HG03469 (cell line): ENCODE data around the gene PXDN.

ENCODE experiments used
- ATAC-seq: cut with Tn5 transposase; IDR thresholded peaks from one replicate; pipeline ENCODE4 v1.9.1; 2021; ENCODE audit warnings: mild to moderate bottlenecking, moderate library complexity, moderate number of reproducible peaks; ENCODE audit not compliant: unreplicated experiment

PXDN gene

DNA sequence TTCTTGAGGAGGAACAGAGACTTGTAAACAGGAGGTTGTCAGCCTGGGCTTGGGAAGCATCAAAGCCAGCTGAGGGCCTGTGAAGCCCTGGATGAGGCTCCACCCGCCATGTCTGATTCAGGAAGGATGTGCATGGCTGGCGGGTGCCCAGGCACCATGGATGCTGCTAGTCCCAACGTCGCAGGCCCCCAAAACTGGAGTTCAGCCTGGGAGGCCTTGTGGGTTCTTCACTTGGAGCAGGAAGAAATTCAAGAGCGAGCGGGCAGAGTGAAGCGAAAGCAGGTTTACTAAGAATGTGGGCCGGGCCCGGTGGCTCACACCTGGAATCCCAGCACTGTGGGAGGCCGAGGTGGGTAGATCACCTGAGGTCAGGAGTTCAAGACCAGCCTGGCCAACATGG lies 12.1 kb upstream of the PXDN start:
- no peak for ATAC-seq

DNA sequence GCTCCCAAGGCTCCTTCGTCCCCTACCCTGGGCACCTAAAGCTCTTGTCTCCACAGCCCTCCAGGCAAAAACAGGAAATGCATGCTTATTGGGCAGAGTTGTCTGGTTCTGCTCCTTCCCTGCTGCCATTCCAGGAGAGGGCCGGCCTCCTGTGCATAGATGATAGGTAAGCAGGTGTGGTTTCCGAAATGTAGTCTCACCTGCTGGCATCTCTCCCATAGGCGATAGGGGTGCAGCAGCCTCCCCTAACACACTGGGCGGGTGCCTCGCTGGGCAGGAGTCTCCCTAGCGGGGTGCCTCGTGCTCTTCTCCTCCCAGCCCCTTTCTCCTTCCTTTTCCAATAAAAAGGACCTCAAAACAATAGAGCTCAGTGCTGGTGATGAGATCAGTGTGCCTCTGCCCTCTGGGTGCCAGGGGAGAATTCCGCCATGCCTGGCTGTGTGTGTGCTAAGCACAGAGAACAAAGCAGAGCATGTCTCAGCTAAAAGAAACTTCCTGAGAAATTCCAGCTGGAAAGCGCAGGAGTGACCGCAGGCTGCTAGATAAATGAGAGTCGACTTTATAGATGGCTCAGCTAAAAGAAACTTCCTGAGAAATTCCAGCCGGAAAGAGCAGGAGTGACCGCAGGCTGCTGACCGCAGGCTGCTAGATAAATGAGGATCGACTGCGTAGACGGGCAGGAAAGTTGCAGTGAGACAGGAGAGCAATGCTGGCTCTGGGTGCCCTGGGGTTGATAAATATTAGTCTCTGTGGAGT lies 11.3 kb upstream of the PXDN start:
- ATAC-seq: no peak

DNA sequence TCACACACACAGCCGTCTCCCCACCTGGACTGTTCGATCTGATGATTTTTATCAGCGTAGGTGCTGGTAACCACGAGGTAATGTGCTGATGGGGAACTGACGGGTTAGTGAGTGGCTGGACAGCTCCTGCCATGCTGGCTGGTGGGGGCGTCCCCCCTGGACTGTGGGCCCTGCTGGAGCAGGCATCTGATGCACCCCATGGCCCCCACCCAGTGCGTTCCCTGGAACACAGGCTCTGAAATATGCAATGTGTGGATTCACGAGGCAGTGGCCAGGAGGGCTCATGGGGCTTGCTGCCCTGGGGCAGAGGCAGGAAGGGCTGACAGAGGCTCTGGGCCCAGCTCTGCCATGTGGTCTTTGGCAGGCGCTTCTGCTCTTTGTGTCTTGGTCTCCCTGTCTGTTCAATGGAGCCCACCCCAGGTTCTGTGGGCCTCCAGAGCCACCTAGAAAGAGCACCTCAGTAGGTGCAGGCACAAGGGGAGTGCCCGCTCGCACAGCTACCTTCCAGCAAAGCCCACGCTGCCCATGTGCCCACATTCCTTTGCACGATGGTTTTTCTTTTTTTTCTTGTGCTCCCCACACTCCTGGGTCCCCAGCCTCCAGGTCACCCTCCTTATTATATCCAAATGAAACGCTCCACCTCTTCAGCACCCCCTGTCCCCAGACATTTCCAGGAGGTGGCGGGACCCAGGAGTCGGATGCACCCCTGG lies 10.3 kb upstream of the PXDN start:
- no peak for ATAC-seq

DNA sequence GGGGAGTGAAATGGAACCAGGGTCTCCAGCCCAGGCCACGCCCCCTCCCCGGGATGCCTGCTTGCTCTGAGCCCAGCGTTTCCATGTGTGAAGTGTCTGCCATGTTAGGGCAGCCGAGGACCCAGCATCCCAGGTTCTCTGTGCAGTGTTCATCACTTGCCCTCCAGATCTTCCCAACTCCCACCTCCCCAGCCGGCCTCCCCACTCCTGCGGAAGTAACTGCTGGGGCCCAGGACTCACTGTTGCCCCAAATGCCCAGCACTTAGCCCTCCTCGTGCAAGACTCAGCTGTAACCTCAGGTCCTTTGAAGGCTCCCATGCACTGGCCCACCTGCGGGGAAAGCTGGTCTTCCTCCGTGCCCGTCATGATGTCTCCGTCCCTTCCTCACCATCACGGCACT lies 9.7 kb upstream of the PXDN start:
- ATAC-seq: no peak

DNA sequence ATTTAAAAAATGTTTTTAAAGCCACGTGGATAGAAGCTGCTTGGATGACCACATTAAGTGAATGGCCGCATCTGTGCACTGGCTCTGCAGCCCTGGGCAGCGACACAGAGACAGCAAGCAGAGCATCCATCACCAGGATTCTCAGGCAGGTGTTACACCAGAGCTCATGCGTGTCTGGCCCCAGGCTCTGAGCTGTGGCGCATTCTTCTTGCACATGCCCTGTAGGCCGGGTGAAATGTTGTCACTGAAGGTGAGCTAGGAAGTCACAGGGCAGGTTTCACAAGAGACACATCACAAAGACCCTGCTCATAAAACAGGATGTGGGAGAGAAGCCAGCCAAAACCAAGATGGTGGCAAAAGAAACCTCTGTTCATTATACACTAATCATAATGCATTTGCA lies 8.4 kb upstream of the PXDN start:
- no peak for ATAC-seq

DNA sequence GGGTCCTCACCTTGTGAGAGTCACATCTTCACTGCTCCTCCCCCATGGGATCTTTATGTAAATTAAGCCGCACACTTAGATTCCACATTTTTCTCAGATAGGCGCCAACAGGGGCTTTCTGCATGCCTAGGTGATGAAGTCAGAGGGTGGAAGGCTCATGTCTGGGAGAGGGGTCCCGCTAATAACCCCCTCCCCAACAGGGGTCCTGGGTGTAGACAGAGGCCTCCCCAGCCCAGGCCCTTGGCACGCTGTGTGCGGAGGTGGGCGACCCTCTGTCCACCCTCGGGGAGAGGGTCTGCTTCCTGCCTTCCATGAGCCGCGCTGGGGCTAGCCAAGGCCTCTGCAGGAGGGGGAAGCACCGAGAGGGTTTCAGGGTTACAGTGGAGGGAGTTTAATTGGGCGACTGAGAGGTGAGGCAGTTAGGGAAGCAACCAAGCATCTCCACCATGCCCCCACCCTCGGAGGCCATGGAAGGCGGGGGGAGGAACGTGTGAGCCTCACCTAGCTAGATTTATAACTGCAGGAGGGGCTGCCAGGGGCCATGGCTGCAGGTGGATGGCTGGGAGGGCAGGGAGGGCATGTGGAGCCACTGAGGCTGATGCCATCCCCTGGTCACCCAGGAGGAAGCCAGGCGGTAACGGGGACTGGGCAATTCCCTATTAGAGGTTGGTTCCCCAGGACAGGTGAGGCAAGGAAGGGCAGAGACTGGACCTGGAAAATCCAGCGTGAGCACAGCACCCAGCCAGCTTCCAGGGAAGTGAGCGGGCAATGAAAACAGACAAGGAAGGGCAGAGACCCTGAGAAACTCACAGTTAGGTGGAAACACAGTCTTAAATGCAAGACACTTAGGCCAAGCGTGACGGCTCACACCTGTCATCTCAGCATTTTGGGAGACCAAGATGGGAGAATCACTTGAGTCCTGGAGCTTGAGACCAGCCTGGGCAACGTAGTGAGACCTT lies 7.7 kb upstream of the PXDN start:
- no peak for ATAC-seq

DNA sequence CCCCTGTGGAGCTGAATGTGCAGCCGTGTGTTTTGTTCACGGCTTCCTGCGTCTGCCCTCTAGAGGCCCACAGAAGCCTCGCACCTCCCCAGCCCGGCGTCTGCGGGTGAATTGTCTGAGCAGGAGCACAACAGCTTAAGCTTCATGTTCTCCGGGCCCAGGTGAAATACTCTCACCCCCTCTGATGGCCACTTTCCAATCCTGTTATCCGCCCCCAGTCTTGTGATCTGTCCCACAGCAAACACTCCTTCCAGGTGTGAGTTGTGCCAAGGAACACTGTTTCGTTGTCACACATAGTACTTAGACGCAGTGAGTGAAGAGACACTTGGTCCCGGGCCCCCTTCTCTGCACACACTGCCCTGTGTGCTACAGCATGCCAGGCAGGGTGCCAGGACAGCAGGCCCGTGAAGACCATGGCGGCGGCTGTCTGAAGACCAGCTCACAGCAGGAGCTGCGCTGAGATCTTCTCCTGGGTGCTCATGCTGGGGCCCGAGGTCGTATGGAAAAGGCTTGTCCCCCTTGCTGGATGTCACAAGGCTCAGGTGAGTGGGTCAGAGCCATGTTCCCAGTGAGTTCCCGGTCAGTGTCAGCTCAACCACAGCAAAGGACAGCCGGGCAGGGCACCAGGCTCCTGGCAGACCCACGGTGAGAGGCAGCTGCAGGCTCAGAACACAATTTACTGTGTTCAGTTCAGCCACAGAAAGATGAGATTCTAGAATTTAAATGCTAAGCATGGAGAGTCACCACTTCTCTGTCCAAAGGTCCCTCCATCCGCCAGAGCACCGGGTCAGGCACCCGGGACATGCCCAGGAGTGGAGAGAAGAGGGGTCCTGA lies 6.8 kb upstream of the PXDN start:
- no peak for ATAC-seq

DNA sequence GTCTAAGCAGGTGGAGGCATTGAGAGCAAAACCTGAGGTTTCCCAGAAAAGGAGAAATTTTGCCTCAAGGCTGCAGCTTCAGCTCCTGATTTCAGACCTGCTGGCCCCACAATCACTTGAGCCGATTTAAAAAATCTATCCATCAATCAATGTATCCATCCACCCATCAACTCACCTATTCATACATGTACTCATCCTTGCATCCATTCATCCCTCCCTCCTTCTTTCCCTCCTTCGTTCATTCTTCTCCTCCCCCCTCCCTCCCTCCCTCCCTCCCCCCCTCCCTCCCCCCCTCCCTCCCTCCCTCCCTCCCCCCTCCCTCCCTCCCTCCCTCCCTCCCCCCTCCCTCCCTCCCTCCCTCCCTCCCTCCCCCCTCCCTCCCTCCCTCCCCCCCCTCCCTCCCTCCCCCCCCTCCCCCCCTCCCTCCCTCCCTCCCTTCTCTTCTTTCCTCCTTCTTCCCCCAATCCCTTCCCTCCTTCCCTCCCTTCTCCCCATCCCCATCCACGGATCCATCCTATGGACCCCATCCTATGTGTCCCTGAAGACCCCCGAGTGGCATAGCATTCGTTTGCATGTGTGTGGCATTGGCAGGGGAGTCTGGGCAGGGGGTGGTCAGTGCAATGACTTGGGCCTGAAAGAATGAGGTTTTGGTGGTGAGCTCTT lies 6.1 kb upstream of the PXDN start:
- no peak for ATAC-seq

DNA sequence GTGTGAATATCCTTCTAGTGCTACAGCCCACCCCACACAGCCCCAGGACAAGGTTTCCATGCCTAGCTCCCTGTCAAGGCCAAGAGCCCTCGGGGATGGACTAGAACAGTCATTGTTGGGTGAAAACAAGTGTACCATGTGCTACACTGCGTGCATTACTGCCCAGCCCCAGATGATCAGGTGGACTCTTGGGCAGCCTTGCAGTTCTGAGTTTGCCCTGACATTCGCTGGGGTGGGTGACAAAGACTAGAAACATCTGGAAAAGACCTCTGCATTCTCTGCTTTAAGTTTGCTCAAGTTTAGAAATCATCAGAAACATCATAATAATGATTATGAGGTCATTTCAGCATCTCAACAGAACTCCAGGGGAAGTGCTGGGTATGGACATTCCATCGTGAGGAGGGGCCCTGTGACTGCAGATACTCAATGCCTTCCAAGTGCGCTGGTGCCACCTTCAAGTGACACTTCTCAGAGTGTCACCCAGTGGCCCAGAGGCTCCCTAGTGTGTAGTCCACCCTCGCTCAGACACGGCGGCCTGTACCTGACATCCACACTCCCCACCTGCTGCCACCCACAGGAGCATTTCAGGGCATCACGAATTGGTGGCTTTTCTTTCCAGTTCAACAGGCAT lies 5.3 kb upstream of the PXDN start:
- no peak for ATAC-seq

DNA sequence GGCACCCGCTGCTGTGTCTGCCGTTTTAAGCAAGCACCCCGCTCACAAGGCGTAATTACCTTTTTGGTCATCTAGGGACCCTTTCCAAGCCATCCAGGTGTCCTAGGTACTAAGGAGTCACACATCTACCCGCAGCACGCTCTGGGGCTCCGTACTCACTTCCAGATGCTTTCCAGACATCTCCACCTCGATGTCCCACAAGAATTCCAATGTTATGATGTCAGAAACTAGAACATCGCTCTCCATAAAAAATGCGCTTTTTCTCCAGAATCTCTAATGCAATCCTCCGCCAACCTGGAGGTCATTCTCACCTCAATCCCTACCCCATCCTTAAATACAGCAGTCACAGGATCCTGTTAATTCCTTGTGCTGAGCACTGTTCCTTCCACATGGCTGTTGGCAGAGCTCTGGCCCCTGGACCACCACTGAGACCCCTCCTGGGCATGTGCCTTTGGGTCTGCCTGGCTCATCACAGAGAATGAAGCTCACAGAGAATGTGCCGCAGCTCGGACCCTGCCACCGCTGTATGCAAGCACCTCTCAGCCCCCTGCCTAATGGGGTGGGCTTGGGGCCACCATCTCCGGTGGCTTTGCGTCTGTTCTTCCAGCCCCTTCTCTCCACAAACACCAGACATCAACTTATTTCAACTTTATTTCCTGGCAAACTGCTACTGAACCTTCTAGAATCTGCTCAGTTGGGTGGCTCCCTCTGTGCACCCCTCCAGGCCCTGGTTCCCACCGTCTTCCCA lies 4.6 kb upstream of the PXDN start:
- no peak for ATAC-seq

DNA sequence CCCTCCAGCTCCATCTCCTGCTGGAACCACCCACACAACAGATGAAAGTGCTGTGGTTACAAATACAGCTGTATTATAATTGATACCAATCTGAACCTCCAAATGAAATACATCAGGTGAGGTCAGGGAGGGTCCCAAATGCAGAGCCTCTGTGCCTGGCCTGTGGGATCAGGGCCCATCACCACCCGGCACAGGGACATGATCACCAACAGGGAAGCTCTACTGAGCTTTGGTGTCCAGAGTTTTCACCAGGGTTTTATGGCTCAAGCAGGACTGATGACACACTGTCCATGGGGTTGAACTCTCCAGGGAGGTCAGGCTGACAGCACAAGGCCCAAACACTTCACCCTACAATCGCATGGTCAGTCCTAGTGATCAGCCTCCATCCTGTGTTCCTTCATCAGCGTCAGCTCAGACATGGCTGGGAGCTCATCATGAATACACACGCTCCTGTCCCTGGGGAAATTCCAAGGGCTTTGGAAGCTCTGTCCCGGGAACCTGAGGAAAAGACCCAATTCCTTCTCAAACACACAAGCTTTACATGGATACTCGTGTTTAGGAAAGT lies 3.9 kb upstream of the PXDN start:
- no peak for ATAC-seq

DNA sequence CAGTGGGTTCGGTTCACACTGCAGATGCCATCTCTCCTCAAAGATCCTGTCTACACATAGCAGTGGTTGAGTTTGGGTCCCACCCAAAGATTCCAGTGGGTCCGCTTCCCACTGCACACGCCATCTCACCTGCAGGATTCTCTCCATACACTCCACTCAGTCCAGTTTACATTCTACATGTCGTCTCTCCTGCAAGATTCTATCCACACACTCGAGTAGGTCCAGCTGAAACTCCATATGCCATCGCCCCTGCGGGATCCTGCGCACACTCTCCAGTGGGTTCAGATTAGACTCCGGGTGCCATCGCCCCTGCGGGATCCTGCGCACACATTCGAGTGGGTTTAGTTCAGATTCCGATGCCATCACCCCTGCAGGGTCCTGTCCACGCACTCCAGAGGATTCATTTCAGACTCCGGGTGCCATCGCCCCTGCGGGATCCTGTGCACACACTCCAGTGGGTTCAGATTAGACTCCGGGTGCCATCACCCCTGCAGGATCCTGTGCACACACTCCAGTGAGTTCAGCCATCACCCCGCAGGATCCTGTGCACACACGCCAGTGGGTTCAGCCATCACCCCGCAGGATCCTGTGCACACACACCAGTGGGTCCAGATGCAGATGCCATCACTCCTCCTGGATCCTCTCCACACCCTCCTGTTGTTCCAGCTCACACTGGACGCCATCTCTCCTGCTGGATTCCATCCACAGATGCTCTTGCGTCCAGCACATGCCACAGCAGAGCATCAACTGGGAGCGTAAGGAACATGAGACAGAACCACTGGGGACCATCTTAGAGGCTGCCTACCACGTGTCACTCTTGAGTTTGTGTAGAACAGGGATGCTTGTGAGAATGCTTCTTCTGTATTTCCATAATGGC lies 3.0 kb upstream of the PXDN start:
- no peak for ATAC-seq

DNA sequence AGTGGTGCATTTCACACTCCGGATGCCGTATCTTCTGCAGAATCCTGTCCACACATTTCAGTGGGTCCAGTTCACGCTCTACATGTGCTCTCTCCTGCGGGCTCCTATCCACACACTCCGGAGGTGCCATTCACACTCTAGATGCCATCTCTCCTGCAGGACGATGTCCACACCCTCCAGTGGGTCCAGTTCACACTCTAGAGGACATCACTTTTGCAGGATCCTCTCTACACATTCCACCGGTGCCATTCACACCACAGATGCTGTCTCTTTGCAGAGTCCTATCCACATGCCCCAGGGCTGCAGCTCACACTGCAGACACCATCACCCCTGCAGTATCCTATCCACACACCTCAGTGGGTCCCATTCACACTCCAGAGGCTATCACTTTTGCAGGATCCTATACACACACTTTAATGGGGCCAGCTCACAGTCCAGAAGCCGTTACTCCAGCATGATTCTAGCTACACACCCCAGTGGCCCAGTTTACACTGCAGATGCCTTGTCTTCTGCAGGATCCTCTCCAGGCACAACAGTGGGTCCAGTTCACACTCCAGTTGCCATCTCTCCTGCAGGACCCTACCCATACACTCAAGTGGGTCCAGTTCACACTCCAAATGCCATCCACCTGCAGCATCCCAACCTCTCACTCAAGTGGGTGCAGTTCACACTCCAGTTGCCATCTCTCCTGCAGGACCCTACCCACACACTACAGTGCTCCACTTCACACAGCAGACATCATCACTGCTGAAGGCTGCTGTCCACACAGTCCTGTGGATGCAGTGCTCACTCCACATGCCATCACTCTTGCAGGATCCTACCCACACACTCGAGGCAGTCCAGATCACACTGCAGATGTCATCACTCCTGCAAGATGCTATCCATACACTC lies 2.1 kb upstream of the PXDN start:
- ATAC-seq: no peak

DNA sequence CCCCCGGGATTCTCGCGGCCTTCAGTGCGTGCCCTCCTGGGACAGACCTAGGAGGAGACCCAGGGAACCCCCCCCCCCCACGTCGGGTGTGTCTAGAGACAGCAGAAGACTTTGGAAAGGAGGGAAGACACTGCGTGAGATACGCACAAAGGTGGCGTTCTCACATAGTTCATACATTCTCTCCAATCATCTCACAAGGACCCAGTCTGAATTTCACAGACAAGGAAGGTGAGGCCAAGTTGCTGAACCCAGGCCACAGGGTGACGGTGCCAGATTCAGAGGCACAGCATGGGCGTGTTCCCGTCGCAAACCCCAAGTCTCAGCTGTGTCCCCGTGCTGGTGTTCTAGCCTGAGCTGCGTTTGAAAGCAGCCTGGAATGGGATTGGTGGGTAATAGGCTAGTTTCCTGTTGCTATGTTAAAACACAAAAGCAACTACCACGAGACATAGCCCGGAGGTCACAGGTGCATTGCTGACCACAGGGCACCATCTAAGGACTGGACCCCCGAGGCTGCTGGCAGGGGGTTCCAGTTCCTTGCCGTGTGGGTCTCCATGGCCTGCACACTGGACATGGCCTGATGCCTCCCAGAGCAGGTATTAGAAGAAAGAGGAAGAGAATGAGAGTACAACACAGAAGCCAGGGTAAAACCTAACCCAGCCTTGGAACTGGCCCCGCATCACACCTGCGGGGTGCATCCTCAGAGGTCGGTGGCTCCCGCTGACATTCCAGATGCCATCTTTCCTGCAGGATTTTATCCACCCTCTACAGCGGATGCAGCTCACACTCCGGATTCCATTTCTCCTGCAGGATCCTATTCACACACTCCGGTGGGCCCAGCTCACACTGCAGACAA lies 1.1 kb upstream of the PXDN start:
- no peak for ATAC-seq

DNA sequence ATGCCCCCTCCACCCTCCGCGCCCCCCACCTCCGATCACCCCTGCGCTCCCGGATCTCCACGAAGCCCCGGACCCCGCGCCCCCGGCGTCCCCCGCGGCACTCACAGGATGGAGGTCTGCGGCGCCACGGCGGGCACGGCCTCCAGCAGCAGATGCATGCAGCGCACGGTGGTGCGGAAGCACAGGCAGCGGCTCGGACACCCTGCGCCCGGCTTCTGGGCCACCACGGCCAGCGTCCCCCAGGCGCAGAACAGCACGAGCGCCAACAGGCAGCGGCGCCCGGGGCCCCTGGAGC lies 217 bp downstream of the PXDN start:
- no peak for ATAC-seq
